GM19025 (cell line): ENCODE measurements around the gene ABCG5.
A peak's percentile ranks its signal among the peaks of the same experiment; 100 is the strongest.

Experiments used
- ATAC-seq: cut with Tn5 transposase; IDR thresholded peaks from one replicate; pipeline ENCODE4 v1.9.1; 2021; ENCODE audit warnings: mild to moderate bottlenecking, low read depth, moderate library complexity; ENCODE audit not compliant: unreplicated experiment

The ABCG5 gene

DNA sequence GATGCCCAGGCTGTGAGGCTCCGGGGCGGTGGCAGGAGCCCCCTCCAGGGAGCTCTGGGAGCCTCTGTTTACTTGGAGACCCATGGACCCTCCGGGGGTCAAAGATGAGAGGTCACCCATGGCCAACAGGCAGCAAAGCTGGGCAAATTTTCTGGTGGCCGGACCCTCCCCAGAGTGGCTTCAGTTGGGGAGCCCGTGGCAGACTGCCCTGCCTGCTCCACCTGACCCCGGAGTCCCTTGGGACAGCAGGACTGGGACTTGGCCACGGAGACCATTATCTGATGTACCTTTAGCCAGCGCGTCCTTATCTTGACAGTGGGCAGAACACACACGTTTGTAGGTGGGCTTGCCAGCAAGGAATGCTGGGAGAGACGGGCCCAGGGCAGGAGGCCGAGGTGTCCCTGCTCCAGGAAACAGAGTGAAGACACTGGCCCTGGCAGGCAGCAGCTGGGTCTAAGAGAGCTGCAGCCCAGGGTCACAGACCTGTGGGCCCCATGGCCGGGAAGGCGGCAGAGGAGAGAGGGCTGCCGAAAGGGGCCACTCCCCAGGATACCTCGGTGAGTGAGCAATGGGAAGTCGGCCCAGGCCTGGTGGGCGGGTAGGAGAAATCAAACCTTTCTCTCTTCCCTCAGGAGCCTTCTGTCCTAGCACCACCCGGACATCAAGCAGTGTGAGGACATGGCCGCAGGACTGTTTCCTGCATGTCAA is at the start of gene ABCG5, which contains the start of gene ABCG8:
ABCG5 (minus strand) TSS at position 280 of the 708 bp plus-strand sequence; CDS start at position 120, 160 bp downstream.
ABCG8 (plus strand) TSS at position 412 of the 708 bp plus-strand sequence; CDS start at position 495, 83 bp downstream.
- ATAC-seq, result no peak

DNA sequence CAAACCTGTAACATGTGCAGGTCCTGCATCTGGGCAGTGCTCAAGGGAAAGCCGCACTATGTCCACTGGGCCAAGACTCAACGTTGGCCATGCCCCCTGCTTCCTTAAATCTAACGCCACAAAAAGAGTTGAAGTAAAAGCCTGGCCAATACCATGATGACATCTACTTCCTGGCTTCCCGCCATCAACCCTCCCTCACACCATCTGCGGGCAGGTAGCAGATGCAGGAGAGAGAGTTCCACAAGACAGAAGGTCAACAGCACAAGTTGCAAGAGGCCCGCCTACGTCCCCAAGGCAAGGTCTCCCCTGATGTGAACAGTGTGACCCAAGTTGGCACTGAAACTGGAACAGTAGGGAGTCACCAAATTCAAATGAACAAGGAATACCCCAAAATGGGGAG is 48.5 kb upstream of the ABCG5 start:
- ATAC-seq, result no peak

GRCh38 chr2:43885132-43885632 is 46.5 kb upstream of the ABCG5 start:
- no peak for ATAC-seq

- no peak for ATAC-seq
Measured at GRCh38 chr2:43884689-43885088, 46.0 kb upstream of the ABCG5 start.

DNA sequence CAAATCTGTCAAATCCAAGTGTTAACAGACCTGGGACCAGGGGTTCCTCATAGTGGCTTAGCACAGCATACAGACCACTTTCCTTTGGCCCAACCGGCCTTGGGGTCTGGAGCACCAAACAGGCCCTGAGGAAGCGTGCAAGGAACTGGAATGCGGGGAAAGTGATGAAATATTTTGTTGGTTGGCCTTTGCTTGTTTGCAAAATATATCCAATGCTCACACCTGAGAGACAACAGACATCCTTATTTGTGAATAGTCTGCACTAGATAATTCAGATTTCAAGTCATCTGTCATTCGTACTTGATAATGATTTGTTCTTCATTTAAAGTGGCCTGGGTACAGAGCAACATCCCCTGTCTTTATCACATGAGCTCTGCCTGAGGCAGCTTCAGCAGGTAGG is 43.7 kb upstream of the ABCG5 start:
- ATAC-seq, result no peak

- no peak for ATAC-seq
Measured at GRCh38 chr2:43880952-43881351, 42.3 kb upstream of the ABCG5 start.

DNA sequence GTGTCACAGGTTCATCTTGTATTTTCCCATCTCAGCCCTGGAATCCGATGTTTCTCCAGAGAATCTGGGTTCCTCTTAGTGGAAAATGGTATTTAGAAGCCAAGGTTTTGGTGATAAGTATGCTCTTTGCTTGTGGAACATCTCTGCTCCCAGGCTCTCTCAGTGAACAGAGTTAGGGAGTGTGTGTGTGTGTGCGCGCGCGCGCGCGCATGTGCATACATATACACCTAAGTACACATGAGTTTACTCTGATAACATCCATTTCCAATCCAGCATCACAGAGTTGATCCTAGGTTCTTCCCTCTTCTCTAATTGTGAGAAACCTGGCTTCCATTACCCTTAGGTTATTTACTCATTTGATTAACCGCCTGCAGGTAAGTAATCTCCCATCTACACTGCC is 41.8 kb upstream of the ABCG5 start:
- no peak for ATAC-seq

DNA sequence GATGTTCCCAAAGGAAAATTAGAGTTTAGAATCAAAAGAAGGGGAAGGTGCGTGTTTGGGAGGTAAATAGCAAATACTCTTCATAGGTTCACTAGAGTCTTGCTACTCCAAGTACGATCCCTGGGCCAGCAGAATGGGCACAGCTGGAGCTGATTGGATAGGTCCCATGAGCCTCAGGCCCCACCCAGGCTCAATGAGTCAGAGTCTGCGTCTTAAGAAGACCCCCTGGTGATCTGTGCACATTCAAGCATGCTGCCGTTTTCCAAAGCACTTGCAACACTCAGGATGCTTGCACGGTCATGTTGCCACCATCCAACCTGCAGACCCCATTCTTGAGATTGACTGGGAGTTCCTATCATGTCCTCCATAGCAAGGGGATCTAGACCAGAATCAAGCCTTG is 40.6 kb upstream of the ABCG5 start:
- ATAC-seq, result no peak

DNA sequence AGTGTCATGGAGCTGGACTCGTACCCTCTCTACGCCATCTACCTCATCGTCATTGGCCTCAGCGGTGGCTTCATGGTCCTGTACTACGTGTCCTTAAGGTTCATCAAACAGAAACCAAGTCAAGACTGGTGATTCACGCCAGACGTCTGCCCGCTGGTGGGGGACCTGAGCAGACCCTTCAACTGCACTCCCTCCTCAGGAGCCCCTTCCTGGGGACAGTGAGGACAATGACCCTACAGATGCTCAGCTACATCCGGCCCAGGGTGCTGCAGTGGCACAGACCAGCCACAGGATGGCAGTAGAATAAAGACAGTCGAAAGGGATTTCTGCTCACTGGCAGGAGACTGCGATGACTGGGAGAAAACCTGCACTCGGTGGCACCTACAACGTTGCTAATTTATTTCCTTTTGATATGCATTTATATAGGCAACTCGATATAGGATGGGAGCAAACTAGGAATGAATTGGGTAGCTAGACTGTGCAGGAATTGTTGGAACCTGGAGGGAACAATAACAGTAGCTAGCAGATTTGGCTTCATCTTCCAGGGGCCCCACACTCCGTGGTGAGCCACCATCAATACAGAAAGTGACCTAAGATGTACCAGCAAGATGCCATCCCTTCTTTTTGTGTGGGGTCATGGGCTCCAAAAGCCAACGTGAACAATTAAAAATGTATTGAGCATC is 39.3 kb upstream of the ABCG5 start:
- peak; percentile 69 for ATAC-seq

GRCh38 chr2:43874776-43875451 is 36.3 kb upstream of the ABCG5 start:
- ATAC-seq, result no peak

- no peak for ATAC-seq
Measured at GRCh38 chr2:43872151-43872550, 33.5 kb upstream of the ABCG5 start.

DNA sequence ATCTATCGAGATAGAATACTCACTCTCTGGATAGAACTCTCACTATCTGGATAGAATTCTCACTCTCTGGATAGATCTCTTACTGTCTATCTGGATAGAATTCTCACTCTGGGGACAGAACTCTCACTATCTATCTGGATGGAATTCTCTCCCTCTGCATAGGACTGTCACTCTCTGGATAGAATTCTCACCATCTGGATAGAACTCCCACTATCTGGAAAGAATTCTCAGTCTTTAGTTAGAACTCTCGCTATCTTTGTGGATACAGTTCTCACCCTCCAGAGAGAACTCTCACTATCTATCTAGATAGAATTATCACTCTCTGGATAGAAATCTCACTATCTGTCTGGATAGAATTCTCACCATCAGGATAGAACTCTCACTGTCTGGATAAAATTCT is 16.7 kb upstream of the ABCG5 start:
- ATAC-seq, result no peak

DNA sequence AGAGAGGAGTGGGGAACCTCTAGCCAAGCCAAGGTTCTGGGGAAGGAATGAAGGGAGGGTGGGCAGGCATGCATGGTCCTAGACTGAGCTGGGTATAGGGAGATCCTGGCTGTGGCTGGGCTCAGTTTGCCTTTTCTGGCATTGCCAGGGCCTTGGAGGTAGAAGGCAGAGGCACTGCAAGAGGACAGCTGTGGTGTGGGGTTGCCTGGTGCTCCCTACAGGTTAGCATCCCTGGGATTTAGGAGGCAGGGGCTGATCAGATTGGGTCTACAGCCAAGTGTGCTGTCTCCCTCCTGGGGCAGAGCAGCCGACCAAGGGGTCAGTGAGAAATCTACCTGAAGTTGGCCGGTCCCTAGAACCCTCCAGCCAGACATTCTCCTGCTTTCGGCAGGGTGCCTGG is 16.0 kb upstream of the ABCG5 start:
- ATAC-seq, result no peak

DNA sequence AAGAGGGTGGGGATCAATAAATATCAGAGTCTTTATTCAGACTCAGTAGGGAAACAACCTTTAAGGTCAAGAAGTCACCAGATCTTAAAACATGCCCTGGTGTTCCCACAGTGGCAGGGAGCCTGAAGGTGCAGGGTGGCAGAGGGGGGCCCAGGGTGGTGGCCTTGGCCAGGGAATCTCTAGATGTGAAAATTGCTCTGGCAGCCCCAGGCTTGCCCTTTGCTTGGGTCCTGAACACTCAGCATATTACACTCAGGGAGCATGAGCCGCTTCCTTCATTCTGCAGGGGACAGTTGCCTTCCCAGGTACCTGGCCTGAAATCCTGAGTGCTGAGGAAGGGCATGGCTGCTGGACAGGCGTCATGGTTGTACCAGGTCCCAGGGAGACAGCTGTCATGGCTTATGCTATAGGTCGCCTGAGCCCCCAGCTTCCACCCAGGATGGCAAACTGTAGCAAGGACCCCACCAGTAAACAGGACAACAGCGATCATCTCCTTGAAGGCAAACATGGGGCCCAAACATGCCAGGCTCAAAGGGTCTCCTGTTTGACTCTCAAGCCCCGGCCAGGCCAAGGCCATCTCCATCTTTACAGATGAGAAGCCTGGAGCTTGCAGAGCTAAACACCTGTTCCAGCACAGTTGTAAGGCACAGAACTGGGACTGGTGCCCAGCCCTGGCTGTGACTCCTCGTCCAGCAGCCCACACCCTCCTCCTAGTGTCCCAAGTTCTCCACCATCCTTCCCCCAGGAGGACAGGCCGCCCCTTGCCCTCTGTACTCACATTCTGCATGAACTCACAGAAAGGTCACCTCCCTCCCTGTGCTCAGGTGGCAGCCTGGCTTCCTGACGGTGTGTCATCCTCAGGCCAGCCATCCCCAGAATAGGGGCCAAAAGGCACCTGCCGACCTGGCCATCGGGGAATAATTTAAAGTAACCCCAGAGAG is 14.8 kb upstream of the ABCG5 start:
- no peak for ATAC-seq

DNA sequence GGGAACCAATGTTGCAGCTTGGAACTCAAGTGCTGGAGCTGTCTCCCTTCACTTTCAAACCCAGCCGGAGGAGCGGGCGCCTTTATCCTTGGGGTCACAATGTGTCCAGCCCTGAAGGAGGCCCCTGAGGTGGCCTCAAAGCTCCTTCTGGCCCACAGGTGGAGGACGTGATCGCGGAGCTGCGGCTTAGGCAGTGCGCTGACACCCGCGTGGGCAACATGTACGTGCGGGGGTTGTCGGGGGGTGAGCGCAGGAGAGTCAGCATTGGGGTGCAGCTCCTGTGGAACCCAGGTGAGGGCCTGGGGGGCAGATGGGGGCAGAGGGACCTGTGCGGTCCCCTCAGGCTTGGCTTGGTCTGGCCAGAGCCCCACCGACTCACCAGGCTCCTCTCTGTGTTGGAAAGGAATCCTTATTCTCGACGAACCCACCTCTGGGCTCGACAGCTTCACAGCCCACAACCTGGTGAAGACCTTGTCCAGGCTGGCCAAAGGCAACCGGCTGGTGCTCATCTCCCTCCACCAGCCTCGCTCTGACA is 13.6 kb upstream of the ABCG5 start:
- ATAC-seq, result no peak

DNA sequence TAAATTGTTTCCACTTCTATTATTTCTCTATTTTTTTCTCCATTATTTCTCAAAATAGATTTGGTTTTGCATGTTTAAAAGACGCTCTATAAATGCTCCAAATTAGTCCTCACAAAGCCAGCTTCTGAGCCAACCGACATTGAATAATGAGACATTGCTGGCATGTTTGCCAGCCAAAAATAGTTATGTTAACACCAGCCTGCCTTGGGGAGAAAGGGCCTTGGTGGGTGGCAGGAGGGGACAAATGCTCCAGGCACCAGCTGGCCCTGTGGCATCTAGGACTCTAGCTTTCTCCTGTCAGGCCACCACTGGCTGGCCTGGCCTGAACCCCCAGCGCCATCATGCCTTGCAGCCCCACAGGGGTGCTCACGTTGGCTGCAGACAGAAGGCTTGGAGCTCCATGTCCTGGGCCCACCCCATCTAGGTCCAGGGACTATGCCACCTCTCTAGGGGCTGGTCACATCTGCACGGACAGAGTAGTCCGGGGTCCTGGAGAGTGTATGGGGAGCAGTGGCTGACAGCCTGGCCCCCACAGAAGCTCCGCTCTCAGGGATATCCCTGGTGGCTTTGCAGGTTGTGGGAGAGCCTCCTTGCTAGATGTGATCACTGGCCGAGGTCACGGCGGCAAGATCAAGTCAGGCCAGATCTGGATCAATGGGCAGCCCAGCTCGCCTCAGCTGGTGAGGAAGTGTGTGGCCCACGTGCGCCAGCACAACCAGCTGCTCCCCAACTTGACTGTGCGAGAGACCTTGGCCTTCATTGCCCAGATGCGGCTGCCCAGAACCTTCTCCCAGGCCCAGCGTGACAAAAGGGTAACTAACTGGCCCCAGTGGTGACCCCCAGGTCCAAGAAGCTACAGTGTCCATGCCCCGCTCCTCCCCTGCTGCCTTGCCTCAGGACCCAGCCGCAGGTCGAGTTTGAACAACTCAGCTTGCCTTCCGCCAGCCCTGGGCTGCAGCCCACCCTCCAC is 12.7 kb upstream of the ABCG5 start:
- no peak for ATAC-seq

DNA sequence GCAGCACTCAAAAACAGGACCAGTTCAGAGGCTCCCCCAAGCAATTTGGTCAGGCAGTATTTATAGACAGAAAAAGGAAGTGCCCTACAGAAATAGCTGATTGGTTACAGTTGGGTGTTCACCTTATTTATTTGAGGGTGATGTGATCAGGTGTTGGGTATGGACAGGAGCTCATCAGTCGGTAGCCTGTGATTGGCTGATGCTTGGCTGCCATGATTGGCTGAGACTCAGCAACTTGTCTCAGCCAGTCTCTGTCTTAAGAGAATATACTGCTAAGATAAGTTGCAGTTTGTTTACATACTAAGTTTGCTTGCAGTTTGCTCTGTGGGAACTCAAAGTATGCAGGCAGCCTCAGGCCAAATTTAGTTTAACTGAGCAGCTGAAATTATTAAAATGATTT is 9.6 kb upstream of the ABCG5 start:
- no peak for ATAC-seq

DNA sequence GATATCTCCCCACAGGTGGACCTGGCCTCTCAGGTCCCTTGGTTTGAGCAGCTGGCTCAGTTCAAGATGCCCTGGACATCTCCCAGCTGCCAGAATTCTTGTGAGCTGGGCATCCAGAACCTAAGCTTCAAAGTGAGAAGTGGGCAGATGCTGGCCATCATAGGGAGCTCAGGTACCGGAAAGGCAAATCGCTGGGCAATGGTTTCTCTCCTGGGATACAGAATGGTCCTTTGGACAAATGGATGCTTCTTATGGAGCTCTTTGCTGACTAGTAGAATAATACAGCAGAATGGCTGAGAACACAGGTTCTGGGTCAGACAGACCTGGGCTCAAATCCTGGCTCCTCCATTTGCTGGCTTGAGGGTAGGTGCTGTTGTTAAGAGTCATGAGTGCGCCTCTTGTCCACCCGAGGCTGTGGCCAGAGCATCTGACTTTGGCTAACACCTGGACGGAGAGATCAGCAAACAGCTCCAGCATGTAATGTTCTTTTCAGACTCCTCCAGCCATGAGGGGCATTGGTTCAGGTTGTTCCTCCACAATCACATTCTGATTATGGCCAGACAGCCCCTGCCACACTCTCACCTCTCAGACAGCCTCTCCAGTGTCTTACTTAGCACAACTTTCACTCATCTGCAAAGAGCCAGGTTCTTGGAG is 7.6 kb upstream of the ABCG5 start:
- no peak for ATAC-seq
